ENCODE data around the gene OR8H1. TPM values are rescaled to one million over a fixed set of nuclear protein-coding genes. Genes with fewer than 3 reads are reported as not detected.

Gene OR8H1, protein sequence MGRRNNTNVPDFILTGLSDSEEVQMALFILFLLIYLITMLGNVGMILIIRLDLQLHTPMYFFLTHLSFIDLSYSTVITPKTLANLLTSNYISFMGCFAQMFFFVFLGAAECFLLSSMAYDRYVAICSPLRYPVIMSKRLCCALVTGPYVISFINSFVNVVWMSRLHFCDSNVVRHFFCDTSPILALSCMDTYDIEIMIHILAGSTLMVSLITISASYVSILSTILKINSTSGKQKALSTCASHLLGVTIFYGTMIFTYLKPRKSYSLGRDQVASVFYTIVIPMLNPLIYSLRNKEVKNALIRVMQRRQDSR
- not detected in 2 replicates for total RNA-seq (2014; rRNA removed; shearing (Covaris generic))

DNA sequence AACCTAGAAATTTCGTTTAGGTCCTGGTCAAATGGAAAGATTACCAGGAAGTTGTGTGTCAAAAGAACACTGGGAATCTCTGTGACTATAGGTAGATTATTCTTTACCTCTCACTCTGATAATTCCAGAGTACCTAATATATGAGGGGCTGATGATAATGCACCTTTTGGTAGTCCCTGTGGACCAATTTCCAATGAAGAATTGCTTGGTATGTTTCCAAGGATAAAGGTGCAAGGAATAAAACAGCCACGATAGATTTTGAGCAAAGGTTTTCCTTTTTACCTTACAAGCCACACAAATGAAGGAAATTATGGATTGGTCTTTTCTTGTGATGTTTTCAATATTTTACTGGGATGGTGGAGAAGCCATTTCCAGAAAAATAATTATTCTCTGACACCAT lies at the start of gene OR8H1:
OR8H1 (minus strand) TSS at position 101 of the 400 bp plus-strand sequence. CDS start 1,192 bp downstream, outside the sequence.
- no peaks in the 10 kb centered on the region for H3K4me1 ChIP-seq (replicated peaks)
- no peaks in the 10 kb centered on the region for H3K9me3 ChIP-seq (replicated peaks)
- no peak for DNase-seq (ENCODE audit: low read depth in 1 of 2, low spot score in 2 of 2)
- no peaks in the 10 kb centered on the region; the same call in 1 of the 2 replicates for H3K27me3 ChIP-seq (replicated peaks)
- no peaks in the 10 kb centered on the region for H3K36me3 ChIP-seq
- H3K4me3 ChIP-seq, result no peak within 1 kb of the TSS
- no peak within 1 kb of the TSS for H3K27ac ChIP-seq

DNA sequence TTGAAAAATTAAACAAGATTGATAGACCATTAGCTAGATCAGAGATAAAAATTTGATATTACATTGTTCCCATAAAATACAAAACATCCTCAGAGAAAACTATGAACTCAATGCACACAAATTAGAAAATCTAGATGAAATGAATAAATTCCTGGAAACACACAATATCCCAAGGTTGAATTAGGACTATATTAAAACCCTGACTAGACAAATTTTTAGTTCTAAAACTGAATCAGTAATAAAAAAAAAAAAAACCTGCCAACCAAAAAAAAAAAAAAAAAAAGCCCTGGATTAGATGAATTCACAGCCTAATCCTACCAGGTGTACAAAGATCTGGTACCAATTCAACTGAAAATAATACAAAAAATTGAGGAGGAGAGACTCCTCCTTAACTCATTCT lies 48.2 kb upstream of the OR8H1 start:
- no peak overlapping the region for H3K4me3 ChIP-seq
- no peaks in the 10 kb centered on the region for H3K9me3 ChIP-seq (replicated peaks)
- H3K27ac ChIP-seq, result no peak overlapping the region
- no peak for DNase-seq (ENCODE audit: low read depth in 1 of 2, low spot score in 2 of 2)
- H3K36me3 ChIP-seq, result no peaks in the 10 kb centered on the region
- H3K4me1 ChIP-seq (replicated peaks), result no peaks in the 10 kb centered on the region
- H3K27me3 ChIP-seq (replicated peaks), result no peaks in the 10 kb centered on the region

DNA sequence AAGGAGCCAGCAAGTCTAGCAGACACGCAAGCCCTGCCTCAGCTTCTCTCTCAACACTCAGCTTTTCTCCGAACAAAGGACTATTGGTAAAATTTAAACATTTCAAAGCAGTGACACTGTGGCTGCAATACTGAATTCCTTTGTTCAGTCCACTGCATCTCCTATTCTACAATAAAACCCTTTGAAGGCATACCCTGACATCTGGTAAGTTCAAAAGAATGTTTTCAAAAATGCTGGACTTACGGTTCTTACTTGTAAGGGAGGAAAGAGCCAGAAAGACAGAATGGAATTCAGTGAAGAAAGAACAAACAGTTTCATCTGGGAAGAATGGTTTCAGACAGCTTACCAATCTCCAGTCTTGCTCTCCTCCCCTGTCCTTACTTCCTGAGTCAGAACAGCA lies 41.1 kb upstream of the OR8H1 start:
- H3K4me3 ChIP-seq, result no peak overlapping the region
- H3K9me3 ChIP-seq (replicated peaks), result no peaks in the 10 kb centered on the region
- DNase-seq (ENCODE audit: low read depth in 1 of 2, low spot score in 2 of 2), result no peak
- H3K36me3 ChIP-seq, result no peaks in the 10 kb centered on the region
- no peak overlapping the region for H3K27ac ChIP-seq
- H3K27me3 ChIP-seq (replicated peaks), result no peaks in the 10 kb centered on the region
- H3K4me1 ChIP-seq (replicated peaks), result no peaks in the 10 kb centered on the region

DNA sequence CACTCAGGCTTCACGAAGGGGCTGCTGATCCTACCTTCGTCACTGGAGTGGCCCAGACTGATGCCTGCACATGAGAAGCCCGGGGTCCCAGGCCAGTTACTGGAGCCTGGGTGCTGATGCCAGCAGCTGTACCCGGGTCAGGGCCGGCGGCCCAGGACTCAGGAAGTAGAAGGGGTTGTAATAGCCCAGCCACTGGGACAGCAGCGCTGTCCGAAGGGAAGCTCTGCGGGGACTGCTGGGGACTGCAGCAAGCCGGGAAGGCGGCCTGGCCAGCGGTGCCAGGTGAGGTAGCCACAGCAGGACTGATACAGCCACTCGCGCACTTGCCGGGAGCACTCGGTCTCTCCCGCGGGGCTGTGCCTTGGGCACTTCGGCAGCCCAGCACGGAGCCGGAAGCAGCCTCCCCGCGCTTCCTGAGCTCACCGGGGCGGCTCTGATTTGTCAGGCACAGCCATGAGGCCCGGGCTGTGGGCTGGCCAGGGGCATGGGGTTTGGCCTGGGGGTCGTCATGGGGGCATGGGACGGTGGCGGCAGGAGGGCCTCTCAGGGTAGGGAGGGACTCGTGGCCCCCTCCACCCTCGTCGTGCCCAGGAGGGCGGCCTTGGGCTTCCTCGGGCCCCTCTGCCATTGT lies 39.9 kb upstream of the OR8H1 start:
- no peaks in the 10 kb centered on the region for H3K36me3 ChIP-seq
- no peaks in the 10 kb centered on the region for H3K27me3 ChIP-seq (replicated peaks)
- no peak overlapping the region for H3K27ac ChIP-seq
- H3K9me3 ChIP-seq (replicated peaks), result no peaks in the 10 kb centered on the region
- no peak for DNase-seq (ENCODE audit: low read depth in 1 of 2, low spot score in 2 of 2)
- H3K4me3 ChIP-seq, result no peak overlapping the region
- H3K4me1 ChIP-seq (replicated peaks), result no peaks in the 10 kb centered on the region

DNA sequence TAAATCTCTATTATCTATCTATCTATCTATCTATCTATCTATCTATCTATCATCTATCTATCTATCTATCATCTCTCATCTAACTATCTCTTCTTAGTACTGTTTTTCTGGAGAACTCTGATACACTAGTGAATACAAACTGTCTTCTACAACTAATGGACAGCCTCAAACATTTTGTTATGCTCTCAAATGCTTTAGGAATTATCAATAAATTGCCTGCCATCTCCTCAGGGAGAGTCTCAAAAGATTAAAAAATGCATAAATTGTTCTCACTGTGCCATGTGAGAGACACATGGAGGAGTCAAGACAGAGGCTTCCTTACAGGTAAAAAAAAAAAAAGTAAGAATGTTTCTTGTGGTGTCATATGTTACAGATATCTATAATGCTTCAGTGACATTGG lies 22.8 kb upstream of the OR8H1 start, which contains the start of gene OR8K3:
OR8K3 (plus strand) TSS at position 301 of the 400 bp plus-strand sequence. CDS start 3,163 bp downstream, outside the sequence.
- Histone ChIP-seq H3K4me1 (replicated peaks) (no peaks in the 10 kb centered on the region), H3K36me3 (no peaks in the 10 kb centered on the region), H3K27me3 (replicated peaks) (no peaks in the 10 kb centered on the region), H3K4me3 (no peak within 1 kb of the TSS), H3K27ac (no peak within 1 kb of the TSS), H3K9me3 (replicated peaks) (no peaks in the 10 kb centered on the region; the same call in 1 of the 2 replicates)
- no peak for DNase-seq (ENCODE audit: low read depth in 1 of 2, low spot score in 2 of 2)

DNA sequence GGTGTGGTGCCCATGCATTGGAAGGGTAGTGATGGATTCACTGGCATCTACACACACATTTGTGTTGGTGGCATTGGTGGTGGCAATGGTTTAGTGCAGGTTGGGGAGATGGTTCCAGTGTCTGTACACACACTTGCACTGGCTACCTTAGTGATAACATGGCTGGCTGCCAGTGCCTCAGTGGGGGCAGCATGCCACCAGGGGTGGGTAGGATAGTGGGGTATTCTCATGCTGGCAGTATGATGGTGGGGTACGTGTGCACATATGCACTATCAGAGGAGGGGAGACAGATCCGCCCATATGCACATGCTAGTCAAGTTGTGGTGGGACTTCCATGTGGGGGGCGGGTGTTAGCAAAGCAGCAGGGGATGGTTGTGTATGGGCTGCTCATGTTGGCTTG lies 15.8 kb upstream of the OR8H1 start:
- Histone ChIP-seq H3K4me3 (no peak overlapping the region), H3K36me3 (no peaks in the 10 kb centered on the region), H3K4me1 (replicated peaks) (no peaks in the 10 kb centered on the region)

DNA sequence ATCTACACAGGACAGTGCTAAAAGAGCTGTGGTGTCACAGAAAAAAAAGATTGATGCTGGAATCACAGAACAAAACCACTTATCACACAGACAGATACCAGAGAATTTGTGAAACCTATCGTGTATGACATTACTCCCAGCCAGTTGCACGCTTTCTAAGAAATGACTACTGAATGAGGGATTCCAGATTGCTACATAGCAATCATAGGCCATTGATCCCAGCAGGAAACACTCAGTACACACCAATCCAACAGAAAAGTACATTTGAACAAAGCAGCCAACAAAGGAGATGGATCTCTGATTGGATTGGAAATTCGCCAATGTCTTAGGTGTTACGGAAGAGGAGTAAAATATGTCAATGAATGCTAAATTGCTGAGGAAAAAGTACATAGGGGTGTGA lies 4.8 kb upstream of the OR8H1 start:
- Histone ChIP-seq H3K27me3 (replicated peaks) (no peaks in the 10 kb centered on the region; the same call in 1 of the 2 replicates), H3K4me1 (replicated peaks) (no peaks in the 10 kb centered on the region), H3K4me3 (no peak overlapping the region), H3K36me3 (no peaks in the 10 kb centered on the region), H3K27ac (no peak overlapping the region), H3K9me3 (replicated peaks) (no peaks in the 10 kb centered on the region)
- DNase-seq (ENCODE audit: low read depth in 1 of 2, low spot score in 2 of 2), result no peak

More for the DNA sequence above, 15.8 kb upstream of the OR8H1 start:
- DNase-seq (ENCODE audit: low read depth in 1 of 2, low spot score in 2 of 2), result no peak
- Histone ChIP-seq H3K27me3 (replicated peaks) (no peaks in the 10 kb centered on the region), H3K27ac (no peak overlapping the region), H3K9me3 (replicated peaks) (no peaks in the 10 kb centered on the region; the same call in none of the 2 replicates)

DNA sequence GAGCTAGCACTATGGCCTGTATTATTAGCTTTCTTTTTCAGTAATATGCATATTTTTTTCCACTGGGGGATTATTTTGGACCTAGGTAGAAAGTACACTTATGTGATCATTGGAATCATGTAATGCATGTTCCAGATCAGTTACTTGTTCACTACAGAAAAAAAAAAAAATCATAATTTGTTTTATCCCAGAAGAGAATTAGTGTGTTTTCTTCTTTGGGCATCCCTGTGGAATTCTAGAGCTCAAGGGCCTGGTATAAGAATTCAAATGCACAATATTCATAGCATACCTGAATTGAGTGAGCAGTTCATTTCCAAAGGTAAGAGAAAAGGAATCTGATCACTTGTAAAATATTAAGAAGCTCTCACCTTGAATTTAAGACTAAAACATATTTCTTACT lies 18.2 kb downstream of the OR8H1 start, which contains the start of gene OR5T1:
OR5T1 (plus strand) TSS at position 301 of the 400 bp plus-strand sequence. CDS start 1,485 bp downstream, outside the sequence.
- no peak within 1 kb of the TSS for H3K27ac ChIP-seq
- no peaks in the 10 kb centered on the region for H3K36me3 ChIP-seq
- H3K4me3 ChIP-seq, result no peak within 1 kb of the TSS
- H3K4me1 ChIP-seq (replicated peaks), result no peaks in the 10 kb centered on the region
- H3K27me3 ChIP-seq (replicated peaks), result no peaks in the 10 kb centered on the region
- no peak for DNase-seq (ENCODE audit: low read depth in 1 of 2, low spot score in 2 of 2)
- no peaks in the 10 kb centered on the region for H3K9me3 ChIP-seq (replicated peaks)

DNA sequence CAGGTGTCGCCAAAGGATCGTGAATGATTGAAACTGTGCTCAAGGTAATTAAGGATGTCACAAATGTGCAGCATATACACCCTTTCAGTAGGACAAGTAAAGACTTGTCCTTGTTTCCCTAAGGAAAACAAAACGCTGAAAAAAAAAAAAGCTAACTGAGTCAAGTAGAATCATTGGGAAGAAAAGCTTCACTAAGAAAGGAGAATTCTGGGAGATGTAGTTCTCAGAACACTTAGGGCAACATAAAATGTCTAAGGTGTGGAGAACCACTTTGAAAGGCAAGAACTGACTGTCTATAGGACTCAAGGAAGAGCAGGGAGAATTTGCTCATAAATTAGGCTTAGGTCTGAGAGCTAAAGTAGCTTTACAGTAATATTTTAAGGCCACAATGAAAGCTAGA lies 21.0 kb downstream of the OR8H1 start:
- no peaks in the 10 kb centered on the region for H3K9me3 ChIP-seq (replicated peaks)
- no peaks in the 10 kb centered on the region for H3K27me3 ChIP-seq (replicated peaks)

DNA sequence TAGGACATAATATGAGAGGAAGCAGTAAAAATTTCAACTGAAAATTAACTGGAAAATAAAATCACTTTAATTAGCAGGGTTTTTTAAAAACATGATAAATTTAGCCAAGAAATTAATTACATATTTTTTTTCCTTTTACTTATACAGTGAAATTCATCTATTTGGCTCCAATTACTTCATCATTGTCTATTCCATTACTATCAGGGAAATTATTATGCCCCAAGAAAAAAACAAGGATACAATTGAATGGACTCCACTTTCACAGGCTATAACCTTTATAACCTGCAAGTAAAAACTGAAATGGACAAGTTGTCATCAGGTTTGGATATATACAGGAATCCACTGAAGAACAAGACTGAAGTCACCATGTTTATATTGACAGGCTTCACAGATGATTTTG lies 40.1 kb downstream of the OR8H1 start, which contains the start of gene OR5T3:
OR5T3 (plus strand) TSS at position 301 of the 400 bp plus-strand sequence; CDS start at position 301, 0 bp downstream.
- H3K36me3 ChIP-seq, result no peaks in the 10 kb centered on the region
- no peak for DNase-seq (ENCODE audit: low read depth in 1 of 2, low spot score in 2 of 2)
- no peaks in the 10 kb centered on the region for H3K27me3 ChIP-seq (replicated peaks)
- no peaks in the 10 kb centered on the region; the same call in 1 of the 2 replicates for H3K9me3 ChIP-seq (replicated peaks)
- no peak within 1 kb of the TSS for H3K4me3 ChIP-seq
- H3K4me1 ChIP-seq (replicated peaks), result no peaks in the 10 kb centered on the region
- no peak within 1 kb of the TSS for H3K27ac ChIP-seq

More for the DNA sequence above, 21.0 kb downstream of the OR8H1 start:
- no peaks in the 10 kb centered on the region for H3K36me3 ChIP-seq
- no peaks in the 10 kb centered on the region for H3K4me1 ChIP-seq (replicated peaks)
- H3K4me3 ChIP-seq, result no peak overlapping the region
- no peak for DNase-seq (ENCODE audit: low read depth in 1 of 2, low spot score in 2 of 2)
- no peak overlapping the region for H3K27ac ChIP-seq

Other genes with a start within 250 kb of the OR8H1 start
- not detected in 2 replicates for gene OR8I2, start 198.9 kb downstream of the OR8H1 start, total RNA-seq (2014; rRNA removed; shearing (Covaris generic))
- gene OR8H2, start 188.6 kb downstream of the OR8H1 start, total RNA-seq (2014; rRNA removed; shearing (Covaris generic)), result not detected in 2 replicates
- gene OR8H3, start 169.9 kb downstream of the OR8H1 start, total RNA-seq (2014; rRNA removed; shearing (Covaris generic)), result not detected in 2 replicates
- not detected in 2 replicates for gene OR8J3, start 152.1 kb downstream of the OR8H1 start, total RNA-seq (2014; rRNA removed; shearing (Covaris generic))
- not detected in 2 replicates for gene OR8K5, start 131.9 kb downstream of the OR8H1 start, total RNA-seq (2014; rRNA removed; shearing (Covaris generic))
- gene OR5J2, start 115.6 kb downstream of the OR8H1 start, total RNA-seq (2014; rRNA removed; shearing (Covaris generic)), result not detected in 2 replicates
- not detected in 2 replicates for gene OR5T2, start 58.0 kb downstream of the OR8H1 start, total RNA-seq (2014; rRNA removed; shearing (Covaris generic))
- gene OR5T3, start 40.0 kb downstream of the OR8H1 start, total RNA-seq (2014; rRNA removed; shearing (Covaris generic)), result not detected in 2 replicates
- not detected in 2 replicates for gene OR5T1, start 18.1 kb downstream of the OR8H1 start, total RNA-seq (2014; rRNA removed; shearing (Covaris generic))
- gene OR8K3, start 22.9 kb upstream of the OR8H1 start, total RNA-seq (2014; rRNA removed; shearing (Covaris generic)), result not detected in 2 replicates
- gene OR8K1, start 53.8 kb upstream of the OR8H1 start, total RNA-seq (2014; rRNA removed; shearing (Covaris generic)), result not detected in 2 replicates
- gene OR8J1, start 62.0 kb upstream of the OR8H1 start, total RNA-seq (2014; rRNA removed; shearing (Covaris generic)), result not detected in 2 replicates
- gene OR8U1, start 83.4 kb upstream of the OR8H1 start, total RNA-seq (2014; rRNA removed; shearing (Covaris generic)), result not detected in 2 replicates
- not detected in 2 replicates for gene OR5AL1, start 120.4 kb upstream of the OR8H1 start, total RNA-seq (2014; rRNA removed; shearing (Covaris generic))
- gene OR5M3, start 181.1 kb upstream of the OR8H1 start, total RNA-seq (2014; rRNA removed; shearing (Covaris generic)), result not detected in 2 replicates
- not detected in 2 replicates for gene OR5M8, start 199.1 kb upstream of the OR8H1 start, total RNA-seq (2014; rRNA removed; shearing (Covaris generic))